Endodermal cell (in vitro differentiated cells): ENCODE results near the gene CXADR. TPM values are rescaled to one million over a fixed set of nuclear protein-coding genes. Genes with fewer than 3 reads are reported as not detected.

Experiments used
- DNase-seq: peaks from one replicate; pipeline ENCODE4 v3.0.0-alpha.2; 2017
- H3K27ac ChIP-seq: 2 replicates; pipeline ENCODE4 v1.5.1; 2013; ENCODE audit warnings: mild to moderate bottlenecking, low read depth, low read length, moderate library complexity
- H3K27me3 ChIP-seq: 2 replicates; pipeline ENCODE4 v1.6.1; 2013; ENCODE audit warnings: mild to moderate bottlenecking, low read length, moderate library complexity; ENCODE audit not compliant: insufficient read depth, control insufficient read depth, poor library complexity, severe bottlenecking
- H3K36me3 ChIP-seq: 2 replicates; pipeline ENCODE4 v1.7.0; 2013; ENCODE audit warnings: mild to moderate bottlenecking, low read length, moderate library complexity; ENCODE audit not compliant: control insufficient read depth, insufficient read depth
- H3K4me1 ChIP-seq: one replicate; pipeline ENCODE4 v1.7.0; 2013; ENCODE audit warnings: low read length; ENCODE audit not compliant: control insufficient read depth, insufficient read depth
- H3K4me3 ChIP-seq: 2 replicates; pipeline ENCODE4 v1.5.1; 2013; ENCODE audit warnings: mild to moderate bottlenecking, low read length, moderate library complexity
- H3K9ac ChIP-seq: 2 replicates; pipeline ENCODE4 v1.6.1; 2013; ENCODE audit warnings: mild to moderate bottlenecking, low read length, moderate library complexity; ENCODE audit not compliant: poor library complexity, severe bottlenecking; ENCODE audit errors: extremely low read depth
- H3K9me3 ChIP-seq: 2 replicates; pipeline ENCODE4 v1.6.1; 2013; ENCODE audit warnings: mild to moderate bottlenecking, low read length, moderate library complexity; ENCODE audit not compliant: control insufficient read depth
- H3K27ac Mint-ChIP-seq: 2 replicates; pipeline ENCODE4 v1.8.0; 2020; ENCODE audit warnings: mixed read lengths
- H3K27me3 Mint-ChIP-seq: 2 replicates; pipeline ENCODE4 v1.8.0; 2021; ENCODE audit warnings: mild to moderate bottlenecking, mixed read lengths; ENCODE audit not compliant: insufficient read depth
- H3K36me3 Mint-ChIP-seq: 2 replicates; pipeline ENCODE4 v1.8.0; 2020; ENCODE audit warnings: low read depth, mixed read lengths
- H3K4me1 Mint-ChIP-seq: 2 replicates; pipeline ENCODE4 v1.8.0; 2020; ENCODE audit warnings: mixed read lengths
- H3K4me3 Mint-ChIP-seq: 2 replicates; pipeline ENCODE4 v1.8.0; 2020; ENCODE audit warnings: mild to moderate bottlenecking, moderate library complexity, mixed read lengths
- H3K9me3 Mint-ChIP-seq: 2 replicates; pipeline ENCODE4 v1.8.0; 2020; ENCODE audit warnings: mild to moderate bottlenecking, mixed read lengths
- CTCF ChIP-seq: fragments of 200-600 bp; sonication (generic); conservative IDR thresholded peaks from 2 replicates; pipeline ENCODE4 v1.5.0; 2021; ENCODE audit warnings: antibody characterized with exemption, mild to moderate bottlenecking
- WGBS, 2 experiments: methylation state at CpG; one replicate each; pipeline versions ENCODE4 v1.1.5 to v1.1.7; 2013; ENCODE audit warnings: missing lambda C conversion rate in 2 of 2, mixed read lengths in 1 of 2; ENCODE audit not compliant: insufficient coverage in 1 of 2, insufficient read length in 1 of 2; 5-methylcytosine and 5-hydroxymethylcytosine counted together
- total RNA-seq, 2 donors: library from RNA; stranded (reverse); fragmentation: NEBNext Ultra II Directional in 1 of 2; extraction: Animal tissue kit (Norgen Biotek cat#: 25700) in 1 of 2; gene quantifications; 2 replicates in 1 of 2; 3 replicates in 1 of 2; pipeline ENCODE4 v1.2.1, GENCODE V29; 2021

Gene CXADR
- total RNA-seq, 2 donors from 2014 or later, result 60.5 to 84.3 TPM

DNA sequence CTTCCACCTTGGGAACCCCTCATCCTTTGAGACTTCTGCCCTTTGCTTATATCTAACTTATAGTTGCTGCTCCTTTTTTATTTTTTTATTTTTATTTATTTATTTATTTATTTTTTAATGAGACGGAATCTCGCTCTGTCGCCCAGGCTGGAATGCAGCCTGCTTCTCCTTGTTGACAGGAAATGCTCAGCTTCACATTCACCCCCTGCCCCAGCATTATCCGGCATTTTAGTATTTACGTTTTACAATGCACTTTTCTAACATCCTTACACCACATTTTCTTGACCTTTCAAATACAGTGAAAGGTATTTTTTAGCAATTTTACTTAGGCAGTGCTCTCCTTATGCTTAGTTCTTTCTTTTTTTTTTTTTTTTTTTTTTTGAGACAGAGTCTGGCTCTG is 14.9 kb downstream of the CXADR start:
- Mint-ChIP-seq H3K27me3 (no peaks in the 10 kb centered on the region), H3K36me3 (peaks cover 15% of the 10 kb centered on the region), H3K9me3 (no peaks in the 10 kb centered on the region), H3K27ac (peak overlapping the region; percentile 71), H3K4me3 (no peak overlapping the region), H3K4me1 (peaks cover 30% of the 10 kb centered on the region)
- Histone ChIP-seq H3K4me3 (no peak overlapping the region), H3K36me3 (peaks cover 6% of the 10 kb centered on the region), H3K9ac (no peak overlapping the region), H3K27ac (no peak overlapping the region), H3K4me1 (no peaks in the 10 kb centered on the region), H3K27me3 (no peaks in the 10 kb centered on the region), H3K9me3 (no peaks in the 10 kb centered on the region)
- WGBS, 2 experiments, result 84% methylated on average over 5 of the region's 5 CpGs; no CpG with 5 or more reads in 1 of the 2 experiments
- DNase-seq, result no peak
- no peak for TF ChIP-seq CTCF

DNA sequence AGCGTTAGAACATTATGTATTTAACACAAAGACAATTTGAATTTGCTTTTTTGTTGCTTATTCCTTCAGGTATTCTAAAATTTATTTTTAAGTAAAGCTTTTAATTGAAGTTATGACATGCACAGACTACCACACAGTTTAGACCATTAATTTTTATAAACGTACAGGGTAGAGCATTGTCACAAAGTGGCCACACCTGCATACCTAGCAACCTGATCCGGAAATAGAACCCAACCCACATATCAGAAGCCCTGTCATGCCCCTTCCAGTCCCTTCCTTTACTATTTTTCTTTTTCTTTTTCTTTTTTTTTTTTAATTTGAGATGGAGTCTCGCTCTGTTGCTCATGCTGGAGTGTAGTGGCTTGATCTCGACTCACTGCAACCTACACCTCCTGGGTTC is 16.8 kb downstream of the CXADR start:
- Mint-ChIP-seq H3K27me3 (no peaks in the 10 kb centered on the region), H3K36me3 (peaks cover 12% of the 10 kb centered on the region), H3K4me1 (peaks cover 29% of the 10 kb centered on the region), H3K4me3 (no peak overlapping the region), H3K27ac (no peak overlapping the region), H3K9me3 (no peaks in the 10 kb centered on the region)
- Histone ChIP-seq H3K4me3 (no peak overlapping the region), H3K27ac (no peak overlapping the region), H3K36me3 (peaks cover 6% of the 10 kb centered on the region), H3K9me3 (no peaks in the 10 kb centered on the region), H3K4me1 (no peaks in the 10 kb centered on the region), H3K9ac (no peak overlapping the region), H3K27me3 (no peaks in the 10 kb centered on the region)
- no peak for TF ChIP-seq CTCF
- 97 to 100% methylated on average over 1 to 4 of the region's 5 CpGs for WGBS, 2 experiments
- no peak for DNase-seq

- peaks cover 15% of the 10 kb centered on the region for H3K4me1 Mint-ChIP-seq
- Histone ChIP-seq H3K4me3 (no peak overlapping the region), H3K36me3 (peaks cover 26% of the 10 kb centered on the region), H3K27ac (no peak overlapping the region), H3K27me3 (no peaks in the 10 kb centered on the region), H3K9ac (no peak overlapping the region), H3K9me3 (peaks cover 3% of the 10 kb centered on the region), H3K4me1 (peaks cover 3% of the 10 kb centered on the region)
- DNase-seq, result no peak
- WGBS, 2 experiments, result 84 to 93% methylated on average over 2 to 3 of the region's 3 CpGs
- H3K36me3 Mint-ChIP-seq, result peaks cover 30% of the 10 kb centered on the region
- no peak overlapping the region for H3K27ac Mint-ChIP-seq
- no peak overlapping the region for H3K4me3 Mint-ChIP-seq
- H3K27me3 Mint-ChIP-seq, result no peaks in the 10 kb centered on the region
- H3K9me3 Mint-ChIP-seq, result no peaks in the 10 kb centered on the region
- no peak for TF ChIP-seq CTCF
Observed at GRCh38 chr21:17532292-17532691, 19.4 kb downstream of the CXADR start.
